Thymus (tissue), 11 donors: ENCODE measurements around the gene VEGFC. TPM values are rescaled to one million over a fixed set of nuclear protein-coding genes. Genes with fewer than 3 reads are reported as not detected.

Experiments
- DNase-seq, 9 donors: peaks; one replicate each; pipeline ENCODE4 v3.0.0-alpha.2; 2013; ENCODE audit warnings: low spot score in 9 of 9, low read depth in 6 of 9, missing footprints in 1 of 9
- H3K27ac ChIP-seq, 2 donors: one replicate each; pipeline ENCODE4 v1.5.1; 2013; ENCODE audit warnings: control low read depth in 1 of 2, low read depth in 1 of 2, low read length in 1 of 2, mild to moderate bottlenecking in 1 of 2, moderate library complexity in 1 of 2
- H3K27me3 ChIP-seq, 2 donors: one replicate each; pipeline ENCODE4 v1.5.1; 2013; ENCODE audit warnings: low read length in 1 of 2; ENCODE audit not compliant: control insufficient read depth in 2 of 2, insufficient read depth in 1 of 2
- H3K36me3 ChIP-seq, 2 donors: one replicate each; pipeline ENCODE4 v1.5.1; 2013; ENCODE audit warnings: low read length in 1 of 2, mild to moderate bottlenecking in 1 of 2, moderate library complexity in 1 of 2; ENCODE audit not compliant: control insufficient read depth in 2 of 2, insufficient read depth in 2 of 2
- H3K4me1 ChIP-seq, 2 donors: one replicate each; pipeline ENCODE4 v1.5.1; 2013; ENCODE audit warnings: low read length in 2 of 2; ENCODE audit not compliant: control insufficient read depth in 2 of 2, insufficient read depth in 2 of 2
- H3K4me3 ChIP-seq, 2 donors: one replicate each; pipeline ENCODE4 v1.5.1; 2013; ENCODE audit warnings: low read length in 2 of 2, control low read depth in 1 of 2, mild to moderate bottlenecking in 1 of 2
- H3K9me3 ChIP-seq, 2 donors: one replicate each; pipeline ENCODE4 v1.5.1; 2013; ENCODE audit warnings: low read length in 1 of 2, mild to moderate bottlenecking in 1 of 2; ENCODE audit not compliant: control insufficient read depth in 2 of 2, insufficient read depth in 1 of 2
- WGBS: extraction: QIAGEN DNeasy Blood & Tissue Kit; methylation state at CpG from one replicate; pipeline ENCODE4 v1.1.7; 2013; 5-methylcytosine and 5-hydroxymethylcytosine counted together
- polyA plus RNA-seq: library from polyadenylated mRNA; stranded (reverse); fragments of 200-250 nt; gene quantifications from one replicate; pipeline ENCODE4 v1.2.3, GENCODE V29; 2013
- total RNA-seq: library from RNA; stranded (reverse); fragments of 120-200 nt; gene quantifications from one replicate; pipeline ENCODE4 v1.2.4, GENCODE V29; 2013
- donor health status: healthy.

The VEGFC gene
- total and polyA plus RNA-seq, 2 donors, result 1.3 to 3.3 TPM

DNA sequence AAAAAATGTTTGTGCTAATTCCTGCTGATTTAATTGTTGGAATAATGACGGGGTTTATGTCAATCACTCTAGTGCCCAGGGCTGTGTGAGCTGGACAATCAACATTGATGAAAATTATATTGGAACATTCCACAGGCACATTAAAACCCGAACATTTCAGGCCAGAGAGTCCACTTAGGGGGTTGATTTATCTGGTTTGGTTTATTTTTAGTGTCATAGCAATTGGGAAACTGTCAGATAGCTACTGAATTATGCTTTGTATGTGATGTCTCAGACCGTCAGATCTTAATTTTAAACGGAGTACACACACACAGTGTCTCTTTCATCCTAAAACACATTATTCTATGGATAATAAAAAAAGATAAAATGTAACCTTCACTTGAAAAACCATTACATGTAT, 51.5 kb downstream of the VEGFC start:
- WGBS, result 83% methylated on average over 4 of the region's 4 CpGs
- H3K27ac ChIP-seq, result no peak overlapping the region
- H3K4me1 ChIP-seq, result no peaks in the 10 kb centered on the region
- no peaks in the 10 kb centered on the region for H3K36me3 ChIP-seq
- DNase-seq, result no peak
- H3K27me3 ChIP-seq, result no peaks in the 10 kb centered on the region
- no peaks in the 10 kb centered on the region for H3K9me3 ChIP-seq
- no peak overlapping the region for H3K4me3 ChIP-seq

DNA sequence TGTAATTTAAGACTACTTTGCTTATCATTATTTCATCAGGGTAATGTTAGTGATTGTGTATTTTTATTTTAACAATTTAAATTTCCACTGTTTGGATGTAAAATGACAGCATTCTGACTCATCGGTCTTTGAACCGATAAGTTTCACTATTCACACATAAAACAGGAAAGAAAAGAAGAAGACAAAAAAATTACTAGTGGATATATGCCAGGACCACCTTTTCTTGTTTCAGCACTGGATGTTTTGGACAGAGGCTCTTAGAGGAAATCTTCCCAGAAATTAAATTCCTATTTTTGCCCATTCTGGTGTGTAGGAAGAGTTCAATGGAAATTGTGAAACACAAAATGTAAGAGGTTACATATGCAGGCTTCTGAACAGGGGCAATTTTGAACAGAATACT, 57.4 kb downstream of the VEGFC start:
- 95% methylated on average over 2 of the region's 2 CpGs for WGBS
- Histone ChIP-seq H3K27ac (no peak overlapping the region), H3K27me3 (no peaks in the 10 kb centered on the region), H3K4me1 (no peaks in the 10 kb centered on the region), H3K4me3 (no peak overlapping the region), H3K36me3 (no peaks in the 10 kb centered on the region), H3K9me3 (no peaks in the 10 kb centered on the region)
- no peak for DNase-seq

DNA sequence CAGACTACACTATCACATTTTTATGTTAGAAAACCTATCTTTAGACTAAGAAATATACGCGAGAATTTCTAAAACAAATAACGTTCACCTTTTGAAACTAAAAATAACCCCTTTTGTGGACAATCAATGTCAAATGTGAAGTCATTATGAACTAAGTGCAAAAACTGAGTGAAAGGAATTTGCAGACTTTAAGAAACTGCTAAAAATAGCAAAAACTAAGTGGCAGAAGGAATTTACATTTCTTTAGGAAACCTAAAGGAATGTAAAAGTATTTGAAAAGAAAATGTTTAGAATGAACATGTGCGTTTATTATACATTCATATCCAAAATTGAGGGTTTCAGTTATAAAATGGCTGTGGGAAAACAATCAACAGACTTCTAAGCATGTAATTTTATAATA, 58.3 kb downstream of the VEGFC start:
- H3K27ac ChIP-seq, result no peak overlapping the region
- WGBS, result 80% methylated on average over 4 of the region's 4 CpGs
- DNase-seq, result no peak
- no peaks in the 10 kb centered on the region for H3K27me3 ChIP-seq
- no peaks in the 10 kb centered on the region for H3K36me3 ChIP-seq
- no peak overlapping the region for H3K4me3 ChIP-seq
- H3K9me3 ChIP-seq, result no peaks in the 10 kb centered on the region
- H3K4me1 ChIP-seq, result no peaks in the 10 kb centered on the region

DNA sequence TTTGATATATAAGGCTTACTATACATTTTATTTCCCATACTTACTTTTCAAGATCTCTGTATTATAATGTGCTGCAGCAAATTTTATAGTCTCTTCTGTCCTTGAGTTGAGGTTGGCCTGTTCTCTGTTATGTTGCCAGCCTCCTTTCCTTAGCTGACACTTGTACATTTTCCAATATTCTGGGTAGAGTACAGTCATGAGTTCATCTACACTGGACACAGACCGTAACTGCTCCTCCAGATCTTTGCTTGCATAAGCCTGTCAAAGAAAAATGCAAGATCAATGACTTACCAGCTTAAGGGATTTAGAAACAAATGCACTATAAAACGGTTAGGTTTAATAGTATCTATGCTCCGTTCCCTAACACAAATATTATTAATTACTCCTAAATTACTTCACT, 63.2 kb downstream of the VEGFC start:
- H3K9me3 ChIP-seq, result no peaks in the 10 kb centered on the region
- H3K27ac ChIP-seq, result no peak overlapping the region
- H3K27me3 ChIP-seq, result no peaks in the 10 kb centered on the region
- 93% methylated on average over 3 of the region's 3 CpGs for WGBS
- H3K36me3 ChIP-seq, result no peaks in the 10 kb centered on the region
- no peaks in the 10 kb centered on the region for H3K4me1 ChIP-seq
- DNase-seq, result no peak
- H3K4me3 ChIP-seq, result no peak overlapping the region

DNA sequence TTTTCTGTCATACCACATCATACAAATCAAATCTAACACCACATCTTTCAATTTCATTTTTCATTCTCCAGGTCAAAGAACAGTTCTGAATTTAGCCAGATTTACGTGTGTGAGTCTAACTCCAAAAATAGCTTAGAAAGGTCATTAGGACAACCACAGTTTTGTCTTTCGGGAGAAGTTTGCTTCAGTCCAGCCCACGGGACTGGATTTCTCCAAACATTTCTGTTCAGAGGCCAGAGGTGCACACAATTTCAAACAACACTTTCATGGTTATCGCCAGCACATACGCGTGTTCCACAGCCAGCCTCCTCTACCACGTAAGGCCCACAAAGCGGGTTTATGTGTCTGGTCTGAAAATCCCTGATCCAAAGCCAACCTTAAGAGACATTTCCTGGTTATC, 65.9 kb downstream of the VEGFC start:
- Histone ChIP-seq H3K4me1 (no peaks in the 10 kb centered on the region), H3K9me3 (no peaks in the 10 kb centered on the region), H3K4me3 (no peak overlapping the region), H3K27me3 (no peaks in the 10 kb centered on the region), H3K36me3 (no peaks in the 10 kb centered on the region), H3K27ac (no peak overlapping the region)
- no peak for DNase-seq
- 90% methylated on average over 8 of the region's 8 CpGs for WGBS

DNA sequence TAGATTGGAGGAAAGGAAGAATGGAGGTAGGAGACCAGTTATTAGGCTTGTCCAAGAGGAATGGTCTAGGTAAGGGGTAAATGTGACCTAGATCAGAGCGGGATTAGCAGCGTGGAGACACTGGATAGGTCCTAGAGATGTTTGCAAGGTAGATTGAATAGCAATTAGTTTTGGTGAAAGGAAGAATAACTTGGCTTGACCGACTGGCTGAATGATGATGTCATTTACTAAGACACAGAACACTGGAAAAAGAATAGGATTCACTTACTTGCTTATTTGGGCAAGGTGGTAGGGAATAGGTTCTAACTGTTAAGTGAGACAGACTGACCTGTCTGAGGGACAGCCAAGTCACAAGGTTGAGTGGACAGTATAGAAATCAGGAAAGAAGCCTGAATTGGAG, 71.3 kb downstream of the VEGFC start:
- Histone ChIP-seq H3K4me3 (no peak overlapping the region), H3K4me1 (no peaks in the 10 kb centered on the region), H3K27me3 (no peaks in the 10 kb centered on the region), H3K9me3 (no peaks in the 10 kb centered on the region), H3K36me3 (no peaks in the 10 kb centered on the region), H3K27ac (no peak overlapping the region)
- DNase-seq, result no peak
- 96% methylated on average over 3 of the region's 3 CpGs for WGBS

DNA sequence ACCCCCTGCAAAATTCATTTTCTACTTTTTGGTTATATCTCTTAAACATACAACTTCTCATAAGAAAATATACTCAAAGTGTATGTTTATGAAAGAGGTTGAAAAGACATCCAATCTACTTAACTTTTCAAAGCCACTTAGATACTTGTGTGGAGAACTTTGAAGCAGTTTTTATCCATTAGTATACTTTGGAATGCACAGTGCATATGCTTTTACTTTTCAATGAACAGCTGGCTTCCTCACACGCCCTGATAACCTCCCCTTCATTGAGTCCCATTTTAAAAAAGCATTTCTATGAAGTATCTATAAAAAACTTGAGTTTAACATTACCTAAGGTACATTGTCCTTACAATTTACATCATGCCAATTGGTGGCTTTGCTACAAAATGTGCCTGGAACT, 73.8 kb downstream of the VEGFC start:
- Histone ChIP-seq H3K9me3 (no peaks in the 10 kb centered on the region), H3K4me1 (no peaks in the 10 kb centered on the region), H3K4me3 (no peak overlapping the region), H3K27me3 (no peaks in the 10 kb centered on the region), H3K27ac (no peak overlapping the region), H3K36me3 (no peaks in the 10 kb centered on the region)
- 62% methylated on average over 1 of the region's 1 CpG for WGBS
- no peak for DNase-seq

DNA sequence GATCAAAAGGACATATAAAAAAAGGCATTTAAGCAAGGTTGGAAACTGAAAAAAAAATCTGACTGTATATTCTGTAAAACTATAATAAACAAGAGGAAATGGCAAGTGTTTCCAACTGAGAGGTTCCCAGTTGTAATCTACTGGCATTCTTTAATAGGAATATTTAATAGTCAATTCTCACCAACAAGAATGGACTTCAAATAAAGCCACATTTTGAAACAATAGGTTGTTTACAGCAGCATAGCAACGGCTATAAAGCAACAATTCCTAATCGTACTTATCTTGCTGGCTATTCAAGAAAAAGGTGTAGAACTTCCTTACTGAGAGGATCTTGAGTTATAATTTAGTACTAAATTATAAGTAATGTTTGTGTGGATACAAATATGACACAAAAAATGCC, 75.5 kb downstream of the VEGFC start:
- no peaks in the 10 kb centered on the region for H3K36me3 ChIP-seq
- 80% methylated on average over 2 of the region's 2 CpGs for WGBS
- no peaks in the 10 kb centered on the region for H3K4me1 ChIP-seq
- no peaks in the 10 kb centered on the region for H3K27me3 ChIP-seq
- H3K27ac ChIP-seq, result no peak overlapping the region
- H3K4me3 ChIP-seq, result no peak overlapping the region
- no peak for DNase-seq
- no peaks in the 10 kb centered on the region for H3K9me3 ChIP-seq

DNA sequence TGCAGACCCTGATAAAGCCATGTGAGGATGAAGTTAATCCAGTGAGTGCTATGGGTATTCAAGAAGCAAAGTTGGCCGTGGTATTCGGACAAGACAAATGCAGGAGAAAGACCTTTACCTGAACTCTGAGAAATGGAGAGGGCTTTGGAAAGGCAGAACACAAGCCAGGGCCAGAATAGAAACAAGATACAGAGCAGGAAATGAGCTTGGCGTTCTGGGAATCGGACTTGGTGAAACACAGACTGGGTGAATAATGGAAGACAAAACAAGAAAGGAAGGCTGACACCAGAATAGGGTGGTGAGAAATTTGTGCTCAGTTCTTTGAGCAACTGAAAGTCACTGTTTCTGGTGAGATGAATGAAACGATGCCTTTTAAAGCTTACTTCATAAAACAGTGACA, 83.3 kb downstream of the VEGFC start:
- H3K4me3 ChIP-seq, result no peak overlapping the region
- no peaks in the 10 kb centered on the region for H3K36me3 ChIP-seq
- no peaks in the 10 kb centered on the region for H3K27me3 ChIP-seq
- H3K4me1 ChIP-seq, result no peaks in the 10 kb centered on the region
- no peak overlapping the region for H3K27ac ChIP-seq
- WGBS, result 82% methylated on average over 5 of the region's 5 CpGs
- no peak for DNase-seq
- H3K9me3 ChIP-seq, result no peaks in the 10 kb centered on the region

DNA sequence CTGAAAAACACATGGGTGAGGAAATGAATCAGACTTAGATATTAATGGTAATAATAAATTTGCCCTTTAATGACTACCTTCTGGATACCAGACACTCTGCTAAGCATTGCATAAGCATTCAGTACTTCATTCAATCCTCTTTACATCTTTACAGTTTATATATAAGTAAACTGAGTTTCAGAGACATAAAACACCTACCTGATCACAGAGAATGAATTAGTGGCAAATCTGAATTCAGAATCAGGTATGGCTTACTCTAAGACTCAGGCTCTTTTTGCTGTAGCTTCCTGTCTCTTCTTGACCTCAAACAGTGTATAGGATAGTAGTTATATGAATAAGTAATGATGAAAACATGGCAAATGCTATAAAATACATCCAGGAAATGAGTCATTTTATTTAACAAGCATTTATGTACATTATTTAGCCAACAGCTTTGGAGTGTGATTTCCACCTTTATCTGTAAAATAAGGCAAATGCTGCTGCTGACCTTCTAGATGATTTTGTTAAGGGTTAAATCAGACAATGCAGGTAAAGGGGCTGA, 83.9 kb downstream of the VEGFC start:
- Histone ChIP-seq H3K27me3 (no peaks in the 10 kb centered on the region), H3K4me1 (no peaks in the 10 kb centered on the region), H3K36me3 (no peaks in the 10 kb centered on the region), H3K4me3 (no peak overlapping the region), H3K9me3 (no peaks in the 10 kb centered on the region), H3K27ac (no peak overlapping the region)
- no peak for DNase-seq
